Ishikawa (cell line): ENCODE data around the gene TMEM237.

ENCODE experiments used
- CEBPB ChIP-seq: IDR thresholded peaks from 2 replicates; pipeline ENCODE4 v1.6.1; 2012
- CREB1 ChIP-seq: IDR thresholded peaks from 2 replicates; pipeline ENCODE4 v1.6.1; 2012; ENCODE audit warnings: low read depth
- EGR1 ChIP-seq: IDR thresholded peaks from 2 replicates; pipeline ENCODE4 v1.6.1; 2012
- EP300 ChIP-seq: IDR thresholded peaks from 2 replicates; pipeline ENCODE4 v1.6.1; 2012; ENCODE audit warnings: borderline replicate concordance
- FOXM1 ChIP-seq: IDR thresholded peaks from 2 replicates; pipeline ENCODE4 v1.6.1; 2012; ENCODE audit warnings: low read depth, borderline replicate concordance
- MAX ChIP-seq: IDR thresholded peaks from 2 replicates; pipeline ENCODE4 v1.6.1; 2012
- RAD21 ChIP-seq: IDR thresholded peaks from 2 replicates; pipeline ENCODE4 v1.6.1; 2012; ENCODE audit warnings: low read depth
- REST ChIP-seq: IDR thresholded peaks from 2 replicates; pipeline ENCODE4 v1.6.1; 2012; ENCODE audit warnings: low read depth, mild to moderate bottlenecking
- TAF1 ChIP-seq: IDR thresholded peaks from 2 replicates; pipeline ENCODE4 v1.6.1; 2012; ENCODE audit warnings: low read depth, mild to moderate bottlenecking
- TCF12 ChIP-seq: IDR thresholded peaks from 2 replicates; pipeline ENCODE4 v1.6.1; 2012; ENCODE audit warnings: low read depth
- TEAD4 ChIP-seq: IDR thresholded peaks from 2 replicates; pipeline ENCODE4 v1.6.1; 2012
- USF1 ChIP-seq: IDR thresholded peaks from 2 replicates; pipeline ENCODE4 v1.6.1; 2012
- YY1 ChIP-seq: IDR thresholded peaks from 2 replicates; pipeline ENCODE4 v1.6.1; 2012; ENCODE audit warnings: low read depth
- ZBTB7A ChIP-seq: IDR thresholded peaks from 2 replicates; pipeline ENCODE4 v1.6.1; 2012; ENCODE audit warnings: low read depth

GRCh38 chr2:201621293-201621999, 21.9 kb downstream of the TMEM237 start:
- no peak for TF ChIP-seq CEBPB
- TF ChIP-seq EP300 = no peak
- TF ChIP-seq TCF12 = no peak
- no peak for TF ChIP-seq ZBTB7A
- TF ChIP-seq CREB1 = no peak
- no peak for TF ChIP-seq FOXM1
- TF ChIP-seq TEAD4 = no peak
- TF ChIP-seq REST = no peak
- TF ChIP-seq YY1 = no peak
- no peak for TF ChIP-seq MAX
- TF ChIP-seq TAF1 = no peak
- no peak for TF ChIP-seq USF1
- TF ChIP-seq EGR1 = no peak
- TF ChIP-seq RAD21 = no peak
